Skin epidermis (tissue), 12 donors: ENCODE measurements around the gene NSUN6.
"Not testable (repeated sequence)": the region's sequence is repeated elsewhere in the genome, so short reads cannot be mapped to it uniquely, and the experiment has no call there.

Experiments
- H3K27ac ChIP-seq, 21 experiments: fragments of 200-600 bp; sonication (generic) in 11 of 21; one replicate each; pipeline ENCODE4 v1.5.0; 2020; ENCODE audit warnings: mild to moderate bottlenecking in 3 of 21, inconsistent platforms in 2 of 21, moderate library complexity in 2 of 21
- H3K4me3 ChIP-seq, 7 experiments: fragments of 200-600 bp; sonication (generic) in 2 of 7; one replicate each; pipeline ENCODE4 v1.5.0; 2020; ENCODE audit warnings: inconsistent platforms in 2 of 7, mild to moderate bottlenecking in 2 of 7, moderate library complexity in 1 of 7

NSUN6 gene

DNA sequence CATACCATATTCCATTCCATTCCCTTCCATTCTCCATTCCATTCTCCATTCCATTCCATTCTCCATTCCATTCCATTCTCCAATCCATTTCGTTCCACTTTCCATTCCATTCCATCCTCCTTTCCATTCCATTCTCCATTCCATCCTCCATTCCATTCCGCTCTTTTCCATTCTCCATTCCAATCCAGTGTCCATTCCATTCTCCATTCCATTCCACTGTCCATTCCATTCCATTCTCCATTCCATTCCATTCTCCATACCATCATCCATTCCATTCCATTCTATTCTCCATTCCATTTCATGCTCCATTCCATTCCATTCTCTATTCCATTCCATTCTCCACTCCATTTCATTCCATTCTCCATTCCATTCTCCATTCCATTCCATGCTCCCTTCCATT is 81.0 kb downstream of the NSUN6 start:
- H3K4me3 ChIP-seq, H3K27ac ChIP-seq: not testable (repeated sequence)

DNA sequence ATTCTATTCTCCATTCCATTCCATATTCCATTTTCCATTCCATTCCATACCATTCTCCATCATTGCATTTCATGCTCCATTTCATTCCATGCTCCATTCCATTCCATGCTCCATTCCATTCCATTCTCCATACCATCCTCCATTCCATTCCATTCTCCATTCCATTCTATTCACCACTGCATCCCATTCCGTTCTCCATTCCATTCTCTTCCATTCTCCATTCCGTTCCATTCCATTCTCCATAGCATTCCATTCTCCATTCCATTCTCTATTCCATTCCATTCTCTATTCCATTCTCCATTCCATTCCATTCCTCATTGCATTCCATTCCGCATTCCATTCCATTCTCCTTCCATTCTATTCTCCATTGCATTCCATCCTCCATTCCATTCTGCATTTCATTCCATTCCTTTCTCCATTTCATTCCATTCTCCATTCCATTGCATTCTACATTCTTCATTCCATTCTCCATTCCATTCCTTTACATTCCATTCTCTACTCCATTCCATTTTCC is 84.0 kb downstream of the NSUN6 start:
- Histone ChIP-seq H3K4me3 (no peak overlapping the region), H3K27ac (no peak overlapping the region)

GRCh38 chr10:18566177-18566576 is 85.2 kb downstream of the NSUN6 start:
- Histone ChIP-seq H3K27ac (no peak overlapping the region), H3K4me3 (no peak overlapping the region)

DNA sequence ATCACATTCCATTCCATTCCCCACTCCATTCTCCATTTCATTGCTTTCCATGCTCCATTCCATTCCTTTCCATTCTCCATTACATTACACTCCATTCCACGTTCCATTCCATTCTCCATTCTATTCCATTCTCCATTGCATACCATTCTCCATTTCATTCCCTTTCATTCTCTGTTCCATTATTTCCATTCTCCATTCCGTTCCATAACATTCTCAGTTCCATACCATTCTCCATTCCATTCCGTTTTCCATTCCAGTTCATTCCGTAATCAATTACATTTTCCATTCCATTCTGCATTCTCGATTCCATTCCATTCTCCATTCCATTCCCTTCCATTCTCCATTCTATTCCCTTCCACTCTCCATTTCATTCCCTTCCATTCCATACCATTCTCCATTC is 86.4 kb downstream of the NSUN6 start:
- no peak overlapping the region for H3K27ac ChIP-seq
- H3K4me3 ChIP-seq = no peak overlapping the region

DNA sequence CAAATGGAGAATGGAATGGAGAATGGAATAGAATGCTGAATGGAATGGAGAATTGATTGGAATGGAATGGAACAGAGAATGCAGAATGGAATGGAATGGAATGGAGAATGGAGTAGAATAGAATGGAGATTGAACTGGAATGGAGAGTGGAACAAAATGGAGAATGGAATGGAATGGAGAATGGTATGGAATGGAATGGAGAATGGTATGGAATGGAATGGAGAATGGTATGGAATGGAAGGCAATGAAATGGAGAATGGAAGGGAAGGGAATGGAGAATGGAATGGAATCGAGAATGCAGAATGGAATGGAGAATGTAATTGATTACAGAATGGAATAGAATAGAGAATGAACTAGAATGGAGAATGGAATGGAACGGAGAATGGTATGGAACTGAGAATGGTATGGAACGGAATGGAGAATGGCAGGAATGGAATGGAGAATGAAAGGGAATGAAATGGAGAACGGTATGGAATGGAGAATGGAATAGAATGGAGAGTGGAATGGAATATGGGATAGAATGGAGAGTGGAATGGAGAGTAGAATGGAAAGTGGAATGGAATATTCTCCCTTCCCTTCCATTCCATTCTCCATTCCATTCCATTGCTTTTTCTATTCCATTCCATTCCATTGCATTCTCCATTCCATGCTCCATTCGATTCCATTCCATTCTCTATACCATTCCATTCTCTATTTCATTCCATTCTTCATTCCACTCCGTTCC is 88.2 kb downstream of the NSUN6 start:
- H3K27ac ChIP-seq = no peak overlapping the region
- H3K4me3 ChIP-seq = no peak overlapping the region

- no peak overlapping the region for H3K4me3 ChIP-seq
- H3K27ac ChIP-seq = no peak overlapping the region
These were observed 89.4 kb downstream of the NSUN6 start for GRCh38 chr10:18561861-18562551.

DNA sequence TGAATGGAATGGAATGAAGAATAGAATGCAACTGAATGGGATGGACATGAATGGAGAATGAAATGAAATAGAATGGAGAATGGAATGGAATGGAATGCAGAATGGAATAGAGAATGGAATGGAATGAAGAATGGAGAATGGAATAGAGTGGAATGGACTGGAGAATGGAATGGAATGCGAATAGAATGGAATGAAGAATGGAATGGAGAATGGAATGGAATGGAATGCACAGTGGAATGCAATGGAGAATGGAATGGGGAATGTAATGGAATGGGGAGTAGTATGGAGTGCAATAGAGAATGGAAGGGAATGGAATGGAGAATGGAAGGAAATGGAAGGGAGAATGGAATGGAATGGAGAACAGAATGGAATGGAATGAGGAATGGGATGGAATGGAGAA is 93.4 kb downstream of the NSUN6 start:
- Histone ChIP-seq H3K4me3 (no peak overlapping the region), H3K27ac (no peak overlapping the region)

DNA sequence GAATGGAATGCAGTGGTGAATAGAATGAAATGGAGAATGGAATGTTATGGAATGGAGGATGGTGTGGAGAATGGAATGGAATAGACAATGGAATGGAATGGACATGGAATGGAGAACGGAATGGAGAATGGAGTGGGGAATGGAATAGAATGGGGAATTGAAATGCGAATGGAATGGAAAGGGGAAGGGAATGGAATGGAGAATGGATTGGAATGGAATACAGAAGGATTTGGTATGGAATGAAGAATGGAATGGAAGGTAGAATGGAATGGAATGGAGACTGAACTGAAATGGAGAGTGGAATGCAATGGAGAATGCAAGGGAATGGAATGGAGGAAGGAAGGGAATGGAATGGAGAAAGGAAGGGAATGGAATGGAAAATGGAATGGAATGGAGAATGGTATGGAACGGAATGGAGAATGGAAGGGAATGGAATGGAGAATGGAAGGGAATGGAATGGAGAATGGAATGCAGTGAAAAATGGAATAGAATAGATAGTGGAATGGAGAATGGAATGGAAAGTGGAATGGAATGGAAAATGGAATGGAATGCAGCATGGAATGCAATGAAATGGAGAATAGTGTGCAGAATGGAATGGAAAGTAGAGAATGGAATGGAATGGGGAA is 94.8 kb downstream of the NSUN6 start:
- Histone ChIP-seq H3K27ac (no peak overlapping the region), H3K4me3 (no peak overlapping the region)

- Histone ChIP-seq H3K27ac (no peak overlapping the region), H3K4me3 (no peak overlapping the region)
These were observed 96.9 kb downstream of the NSUN6 start for GRCh38 chr10:18554479-18554878.

- no peak overlapping the region for H3K27ac ChIP-seq
- H3K4me3 ChIP-seq = no peak overlapping the region
These were observed 99.9 kb downstream of the NSUN6 start for GRCh38 chr10:18551473-18551872.

- H3K27ac ChIP-seq = no peak overlapping the region
- no peak overlapping the region for H3K4me3 ChIP-seq
These were observed 102.3 kb downstream of the NSUN6 start for GRCh38 chr10:18549105-18549504.

DNA sequence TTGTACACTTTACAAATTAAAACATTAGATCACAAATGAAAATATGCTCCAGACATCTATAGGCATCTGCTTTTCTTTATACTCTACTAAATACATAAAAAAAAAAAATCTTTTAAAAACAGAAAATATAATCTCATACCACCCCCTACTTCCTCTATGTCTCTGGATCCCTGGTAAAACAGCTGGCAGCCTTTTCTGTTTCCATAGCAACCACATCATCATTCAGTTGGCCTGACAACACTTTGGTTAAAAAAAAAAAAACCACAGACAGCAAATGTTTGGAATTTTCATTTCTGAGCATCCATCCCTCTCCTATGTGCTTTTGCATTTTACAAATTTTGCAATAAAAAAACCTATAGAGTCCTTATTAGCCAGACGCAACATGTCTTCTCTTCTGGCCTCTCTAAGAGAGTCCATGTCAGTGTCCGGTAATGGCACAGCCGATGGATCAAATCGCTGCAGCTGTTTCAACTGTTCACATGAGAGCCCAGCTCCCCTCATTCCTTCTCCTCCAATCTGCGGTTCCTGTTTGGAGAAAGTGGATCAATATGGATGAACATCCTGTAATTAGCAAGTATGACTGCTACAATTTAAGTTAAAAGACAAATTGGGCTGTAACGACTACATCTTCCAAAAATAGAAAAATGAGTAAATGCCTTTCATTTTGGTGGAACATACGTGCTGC is 105.6 kb downstream of the NSUN6 start:
- H3K27ac ChIP-seq = no peak overlapping the region

GRCh38 chr10:18542832-18543231 is 108.6 kb downstream of the NSUN6 start:
- Histone ChIP-seq H3K4me3 (no peak overlapping the region), H3K27ac (no peak overlapping the region)

More for the DNA sequence above, 105.6 kb downstream of the NSUN6 start:
- H3K4me3 ChIP-seq = no peak overlapping the region

GRCh38 chr10:18540195-18540594 is 111.2 kb downstream of the NSUN6 start:
- H3K27ac ChIP-seq = no peak overlapping the region
- no peak overlapping the region for H3K4me3 ChIP-seq

GRCh38 chr10:18539335-18539734 is 112.1 kb downstream of the NSUN6 start:
- Histone ChIP-seq H3K4me3 (no peak overlapping the region), H3K27ac (no peak overlapping the region)

- Histone ChIP-seq H3K27ac (no peak overlapping the region), H3K4me3 (no peak overlapping the region)
These were observed 117.5 kb downstream of the NSUN6 start for GRCh38 chr10:18533896-18534295.

- H3K27ac ChIP-seq = no peak overlapping the region
These were observed 118.4 kb downstream of the NSUN6 start for GRCh38 chr10:18532881-18533535.

GRCh38 chr10:18528292-18528691 is 123.1 kb downstream of the NSUN6 start:
- Histone ChIP-seq H3K4me3 (no peak overlapping the region), H3K27ac (no peak overlapping the region)

More at GRCh38 chr10:18532881-18533535, 118.4 kb downstream of the NSUN6 start:
- no peak overlapping the region for H3K4me3 ChIP-seq

DNA sequence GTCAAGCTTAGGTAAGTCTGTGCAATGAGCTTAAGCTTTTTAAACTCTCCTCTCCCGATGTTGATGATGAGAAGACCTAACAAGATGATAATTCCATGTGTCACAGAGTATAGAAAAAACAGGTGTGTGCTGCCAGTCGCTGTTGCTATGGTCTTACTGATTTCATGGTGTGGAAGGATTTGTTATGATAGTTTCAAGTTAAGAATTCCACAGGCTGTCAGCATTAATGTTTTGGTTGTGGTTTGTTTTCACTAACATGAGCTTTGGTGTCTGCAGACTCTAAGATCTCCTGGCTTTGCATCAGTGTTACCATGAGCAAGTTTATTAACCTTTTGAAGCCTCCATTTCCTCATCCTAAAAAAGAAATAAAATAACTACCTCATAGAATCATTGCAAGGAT is 123.7 kb downstream of the NSUN6 start:
- Histone ChIP-seq H3K4me3 (no peak overlapping the region), H3K27ac (no peak overlapping the region)

GRCh38 chr10:18523858-18524257 is 127.5 kb downstream of the NSUN6 start:
- H3K27ac ChIP-seq = peak overlapping the region in 1 of 21 experiments; percentile 31
- H3K4me3 ChIP-seq = no peak overlapping the region
